Skeletal muscle tissue (tissue), 4 donors: ENCODE measurements around the gene GRHL1. TPM values are rescaled to one million over a fixed set of nuclear protein-coding genes. Genes with fewer than 3 reads are reported as not detected.
A peak's percentile ranks its signal among the peaks of the same experiment; 100 is the strongest.
"Not testable (repeated sequence)": the region's sequence is repeated elsewhere in the genome, so short reads cannot be mapped to it uniquely, and the experiment has no call there.

Experiments used
- H3K27ac ChIP-seq: one replicate; pipeline ENCODE4 v1.7.0; 2013; ENCODE audit warnings: mild to moderate bottlenecking, low read depth, low read length, inconsistent platforms
- H3K27me3 ChIP-seq, 3 donors: one replicate each; pipeline ENCODE4 v1.7.0; 2013; ENCODE audit warnings: low read length in 3 of 3; ENCODE audit not compliant: control insufficient read depth in 3 of 3, insufficient read depth in 3 of 3
- H3K36me3 ChIP-seq, 3 donors: one replicate each; pipeline ENCODE4 v1.7.0; 2013; ENCODE audit warnings: low read length in 3 of 3; ENCODE audit not compliant: control insufficient read depth in 3 of 3, insufficient read depth in 3 of 3
- H3K4me1 ChIP-seq, 3 donors: one replicate each; pipeline ENCODE4 v1.7.0; 2013; ENCODE audit warnings: low read length in 3 of 3, mild to moderate bottlenecking in 3 of 3; ENCODE audit not compliant: control insufficient read depth in 3 of 3, insufficient read depth in 3 of 3
- H3K4me3 ChIP-seq, 3 donors: one replicate each; pipeline ENCODE4 v1.7.0; 2013; ENCODE audit warnings: low read length in 3 of 3
- H3K9ac ChIP-seq, 3 donors: one replicate each; pipeline ENCODE4 v1.7.0; 2013; ENCODE audit warnings: low read length in 3 of 3, mild to moderate bottlenecking in 3 of 3, moderate library complexity in 2 of 3, low read depth in 1 of 3
- H3K9me3 ChIP-seq, 3 donors: one replicate each; pipeline ENCODE4 v1.7.0; 2013; ENCODE audit warnings: low read length in 3 of 3; ENCODE audit not compliant: control insufficient read depth in 3 of 3
- total RNA-seq: library from RNA; depleted of rRNA; stranded (reverse); fragments of >200 nt; gene quantifications from one replicate; pipeline ENCODE4 v1.2.3, GENCODE V29; 2014
- donor health status: Osteomylitis.

The GRHL1 gene
- total RNA-seq, 1 donor from 2014 or later, result under 0.01 TPM

DNA sequence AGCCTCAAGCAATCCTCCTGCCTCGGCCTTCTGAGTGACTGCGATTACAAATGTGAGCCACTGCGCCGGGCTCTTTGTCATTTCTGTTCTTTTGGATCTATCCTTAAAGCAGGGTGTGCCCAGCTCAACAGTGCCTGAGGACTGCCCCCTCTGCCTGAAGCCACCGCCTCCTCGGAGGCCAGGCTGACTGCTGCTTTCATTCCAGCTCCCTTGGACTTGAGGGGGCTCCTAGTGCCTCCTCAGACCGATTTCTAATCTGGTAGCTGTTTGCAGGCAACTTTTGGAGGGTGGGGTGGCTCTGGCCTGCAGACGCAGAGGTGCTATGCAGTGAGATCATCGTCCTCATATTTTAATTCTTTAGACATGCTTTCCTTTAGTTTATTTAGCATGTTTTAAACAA is 55.9 kb downstream of the GRHL1 start:
- H3K36me3 ChIP-seq, result no peaks in the 10 kb centered on the region
- H3K27me3 ChIP-seq, result peaks cover 0 to 3% (median 0%) of the 10 kb centered on the region in 3 donors
- H3K9me3 ChIP-seq, result no peaks in the 10 kb centered on the region
- H3K27ac ChIP-seq, result peak overlapping the region; percentile 20
- H3K4me3 ChIP-seq, result no peak overlapping the region
- peaks cover 39 to 42% (median 39%) of the 10 kb centered on the region in 3 donors for H3K4me1 ChIP-seq
- H3K9ac ChIP-seq, result no peak overlapping the region

DNA sequence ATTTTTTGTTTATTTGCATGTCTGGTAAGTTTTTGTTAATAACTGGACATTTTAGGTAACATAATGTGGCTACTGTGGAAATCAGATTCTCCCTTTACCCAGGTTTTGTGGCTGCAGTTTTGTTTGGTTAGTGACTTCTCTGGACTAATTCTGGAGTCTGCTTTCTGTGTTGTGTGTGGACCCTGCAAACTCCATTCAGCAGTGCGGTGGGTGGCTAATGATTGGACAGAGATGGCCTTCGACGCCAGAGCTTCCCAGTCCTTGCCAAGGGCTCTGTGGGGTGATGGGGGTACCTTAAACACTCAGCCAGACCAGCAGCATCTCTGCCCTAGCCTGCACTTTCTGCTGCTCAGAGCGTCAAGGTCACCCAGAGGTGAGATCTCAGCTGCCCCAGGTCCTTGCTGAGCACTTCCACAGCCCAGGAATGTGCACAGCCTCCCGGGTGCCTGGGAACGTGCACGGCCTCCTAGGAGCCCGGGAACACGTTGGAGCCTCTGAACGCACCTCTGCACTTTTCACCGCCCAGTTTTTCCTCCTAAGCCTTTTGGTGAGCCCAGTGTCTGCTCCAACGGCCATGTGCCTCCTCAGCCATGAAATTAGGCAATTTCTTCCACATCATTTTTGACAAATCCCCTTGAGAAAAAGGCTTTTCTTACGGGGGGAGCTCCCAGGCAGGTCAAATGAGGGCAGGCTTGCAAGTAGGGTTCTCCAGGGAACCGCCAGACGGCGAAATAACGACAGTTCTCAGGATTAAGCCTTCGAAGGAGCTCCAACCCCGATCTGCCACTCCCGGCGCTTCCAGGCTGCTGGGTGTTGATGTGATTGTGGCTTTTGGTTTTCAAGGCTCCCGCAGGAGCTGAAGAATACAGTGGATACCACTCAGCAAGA is 56.7 kb downstream of the GRHL1 start:
- Histone ChIP-seq H3K4me1 (peaks cover 37 to 39% (median 39%) of the 10 kb centered on the region in 3 donors), H3K27ac (peak overlapping the region; percentile 20)

DNA sequence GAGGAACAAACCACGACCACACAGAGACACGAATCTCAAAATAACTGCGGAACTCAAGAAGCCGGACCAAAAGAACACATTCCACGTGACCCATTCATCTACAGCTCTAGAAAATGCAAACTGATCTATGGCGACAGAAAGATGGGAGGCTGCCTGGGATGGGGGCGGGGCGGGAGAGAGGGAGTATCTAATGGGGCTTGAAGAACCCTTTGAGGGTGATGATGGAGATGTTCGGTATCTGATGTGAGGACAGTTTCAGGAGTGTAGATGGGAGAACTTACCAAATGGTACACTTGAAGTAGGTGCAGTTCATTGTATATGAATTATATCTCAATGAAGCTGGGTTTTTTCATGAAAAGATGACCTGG is 57.3 kb downstream of the GRHL1 start:
- peak overlapping the region in 1 of 3 donors; percentile 45 for H3K9ac ChIP-seq
- peak overlapping the region in 1 of 3 donors; percentile 0 for H3K4me3 ChIP-seq
- peaks cover 37 to 39% (median 39%) of the 10 kb centered on the region in 3 donors for H3K4me1 ChIP-seq
- H3K36me3 ChIP-seq, result no peaks in the 10 kb centered on the region
- no peaks in the 10 kb centered on the region for H3K9me3 ChIP-seq
- peak overlapping the region; percentile 20 for H3K27ac ChIP-seq
- H3K27me3 ChIP-seq, result peaks cover 0 to 3% (median 0%) of the 10 kb centered on the region in 3 donors

More for the DNA sequence above, 56.7 kb downstream of the GRHL1 start:
- Histone ChIP-seq H3K36me3 (no peaks in the 10 kb centered on the region), H3K27me3 (peaks cover 0 to 3% (median 0%) of the 10 kb centered on the region in 3 donors), H3K9me3 (no peaks in the 10 kb centered on the region), H3K4me3 (peak overlapping the region in 1 of 3 donors; percentile 0), H3K9ac (peak overlapping the region in 1 of 3 donors; percentile 45)

DNA sequence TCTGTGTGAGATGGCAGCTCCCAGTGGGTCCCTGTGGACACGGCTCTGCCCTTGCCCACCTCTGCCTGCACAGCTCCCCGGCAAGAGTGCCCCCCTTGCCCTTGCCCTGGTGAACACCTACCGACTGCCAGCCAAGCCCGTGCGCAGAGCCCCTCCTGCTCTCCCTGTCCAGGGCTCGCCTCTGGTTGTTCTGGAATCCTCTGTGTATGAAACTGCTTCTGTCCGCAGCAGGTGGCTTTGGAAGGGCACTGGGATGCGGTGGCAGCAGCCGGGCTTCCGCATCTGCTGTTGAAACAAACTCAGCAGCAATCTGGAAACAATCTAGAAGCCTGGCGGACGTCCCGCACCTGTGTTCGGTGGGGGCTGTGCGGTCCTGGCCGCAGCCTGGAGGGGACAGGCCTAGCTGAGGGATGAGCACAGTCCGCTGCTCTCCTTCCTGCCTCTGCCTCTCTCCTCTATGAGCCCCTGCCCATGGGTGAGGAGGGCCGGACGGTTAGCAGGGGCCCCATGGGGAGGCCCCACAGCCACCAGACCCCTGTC is 57.8 kb downstream of the GRHL1 start:
- H3K4me3 ChIP-seq, result peak overlapping the region in 2 of 3 donors; percentile 7 to 41
- no peaks in the 10 kb centered on the region for H3K9me3 ChIP-seq
- H3K27me3 ChIP-seq, result peaks cover 0 to 3% (median 0%) of the 10 kb centered on the region in 3 donors
- H3K27ac ChIP-seq, result peak overlapping the region; percentile 20
- peaks cover 34 to 39% (median 38%) of the 10 kb centered on the region in 3 donors for H3K4me1 ChIP-seq
- H3K36me3 ChIP-seq, result no peaks in the 10 kb centered on the region
- H3K9ac ChIP-seq, result peak overlapping the region; percentile 32 to 60 (median 33)

DNA sequence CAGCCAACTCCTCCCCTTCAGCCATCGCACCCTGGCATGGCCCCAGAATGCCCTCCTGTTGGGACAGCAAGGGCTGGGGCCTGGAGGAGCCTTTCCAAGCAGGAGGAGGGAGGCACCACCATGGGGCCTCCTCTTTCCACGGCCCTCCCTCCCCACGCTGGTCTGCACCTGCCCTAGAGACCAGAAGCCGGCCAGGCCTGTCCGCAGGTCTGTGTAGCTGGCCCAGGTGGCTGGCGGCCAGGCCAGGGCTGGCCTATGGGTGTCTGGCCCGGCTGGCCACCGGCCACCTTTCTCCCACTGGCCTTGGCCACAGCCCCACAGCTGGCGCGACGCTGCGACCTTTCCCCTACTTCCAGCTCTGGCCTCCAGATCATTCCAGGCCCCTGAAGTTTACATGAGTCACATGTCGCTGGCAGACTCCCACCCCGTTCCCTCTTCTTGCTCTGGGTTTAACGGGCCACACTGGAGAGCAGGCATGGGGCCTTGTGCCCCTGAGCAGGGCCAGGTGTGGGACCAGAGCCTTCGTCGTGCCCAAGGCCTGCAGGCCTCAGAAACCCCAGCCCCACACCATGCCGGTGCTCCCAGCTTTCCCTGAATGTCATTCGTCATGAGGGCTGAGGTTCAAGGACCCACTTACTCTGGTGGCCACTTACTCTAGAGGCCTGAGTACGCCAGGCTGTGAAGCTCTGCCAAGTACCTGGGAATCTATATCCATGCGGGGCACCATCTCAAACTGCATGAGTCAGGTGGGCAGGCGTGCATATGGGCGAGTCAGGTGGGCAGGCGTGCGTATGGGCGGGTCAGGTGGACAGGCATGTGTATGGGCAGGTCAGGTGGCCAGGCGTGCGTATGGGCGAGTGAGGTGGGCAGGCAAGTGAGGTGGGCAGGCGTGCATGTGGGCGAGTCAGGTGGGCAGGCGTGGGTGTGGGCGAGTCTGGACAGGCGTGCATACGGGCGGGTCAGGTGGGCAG is 58.6 kb downstream of the GRHL1 start:
- Histone ChIP-seq H3K27me3 (peaks cover 0 to 3% (median 0%) of the 10 kb centered on the region in 3 donors), H3K9ac (peak overlapping the region; percentile 32 to 60 (median 33)), H3K4me1 (peaks cover 33 to 39% (median 35%) of the 10 kb centered on the region in 3 donors), H3K4me3 (peak overlapping the region in 1 of 3 donors; percentile 41), H3K36me3 (no peaks in the 10 kb centered on the region), H3K27ac (peak overlapping the region; percentile 20), H3K9me3 (no peaks in the 10 kb centered on the region)

DNA sequence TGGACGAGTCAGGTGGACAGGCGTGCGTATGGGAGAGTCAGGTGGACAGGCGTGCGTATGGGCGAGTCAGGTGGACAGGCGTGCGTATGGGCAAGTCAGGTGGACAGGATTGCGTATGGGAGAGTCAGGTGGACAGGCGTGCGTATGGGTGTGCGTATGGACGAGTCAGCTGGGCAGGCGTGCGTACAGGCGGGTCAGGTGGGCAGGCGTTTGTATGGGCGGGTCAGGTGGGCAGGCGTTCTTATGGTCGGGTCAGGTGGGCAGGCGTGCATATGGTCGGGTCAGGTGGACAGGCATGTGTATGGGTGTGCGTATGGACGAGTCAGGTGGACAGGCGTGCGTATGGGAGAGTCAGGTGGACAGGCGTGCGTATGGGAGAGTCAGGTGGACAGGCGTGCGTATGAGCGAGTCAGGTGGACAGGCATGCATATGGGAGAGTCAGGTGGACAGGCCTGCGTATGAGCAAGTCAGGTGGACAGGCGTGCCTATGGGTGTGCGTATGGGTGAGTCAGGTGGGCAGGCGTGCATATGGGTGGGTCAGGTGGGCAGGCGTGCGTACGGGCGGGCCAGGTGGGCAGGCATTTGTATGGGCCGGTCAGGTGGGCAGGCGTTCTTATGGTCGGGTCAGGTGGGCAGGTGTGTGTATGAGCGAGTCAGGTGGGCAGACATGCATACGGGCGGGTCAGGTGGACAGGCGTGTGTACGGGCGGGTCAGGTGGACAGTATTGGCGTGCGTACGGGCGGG is 59.5 kb downstream of the GRHL1 start:
- not testable (repeated sequence) for H3K9ac ChIP-seq, H3K36me3 ChIP-seq, H3K4me3 ChIP-seq, H3K27ac ChIP-seq, H3K9me3 ChIP-seq, H3K27me3 ChIP-seq
- H3K4me1 ChIP-seq, result peaks cover 33 to 39% (median 35%) of the 10 kb centered on the region in 3 donors

DNA sequence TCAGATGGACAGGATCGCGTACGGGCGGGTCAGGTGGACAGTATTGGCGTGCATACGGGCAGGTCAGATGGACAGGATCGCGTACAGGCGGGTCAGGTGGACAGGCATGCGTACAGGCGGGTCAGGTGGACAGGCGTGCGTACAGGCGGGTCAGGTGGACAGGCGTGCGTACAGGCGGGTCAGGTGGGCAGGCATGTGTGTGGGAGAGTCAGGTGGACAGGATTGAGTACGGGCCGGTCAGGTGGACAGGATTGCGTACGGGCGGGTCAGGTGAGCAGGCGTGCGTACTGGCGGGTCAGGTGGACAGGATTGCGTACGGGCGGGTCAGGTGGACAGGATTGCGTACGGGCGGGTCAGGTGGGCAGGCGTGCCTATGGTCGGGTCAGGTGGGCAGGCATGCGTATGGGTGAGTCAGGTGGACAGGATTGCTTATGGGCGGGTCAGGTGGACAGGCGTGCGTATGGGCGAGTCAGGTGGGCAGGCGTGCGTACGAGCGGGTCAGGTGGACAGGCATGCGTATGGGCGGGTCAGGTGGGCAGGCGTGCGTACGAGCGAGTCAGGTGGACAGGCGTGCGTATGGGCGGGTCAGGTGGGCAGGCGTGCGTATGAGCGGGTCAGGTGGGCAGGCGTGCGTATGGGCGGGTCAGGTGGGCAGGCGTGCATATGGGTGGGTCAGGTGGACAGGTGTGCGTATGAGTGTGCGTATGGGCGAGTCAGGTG is 60.3 kb downstream of the GRHL1 start:
- H3K36me3 ChIP-seq, H3K9ac ChIP-seq, H3K9me3 ChIP-seq, H3K27ac ChIP-seq, H3K27me3 ChIP-seq, H3K4me3 ChIP-seq: not testable (repeated sequence)
- H3K4me1 ChIP-seq, result peaks cover 31 to 37% (median 32%) of the 10 kb centered on the region in 3 donors

DNA sequence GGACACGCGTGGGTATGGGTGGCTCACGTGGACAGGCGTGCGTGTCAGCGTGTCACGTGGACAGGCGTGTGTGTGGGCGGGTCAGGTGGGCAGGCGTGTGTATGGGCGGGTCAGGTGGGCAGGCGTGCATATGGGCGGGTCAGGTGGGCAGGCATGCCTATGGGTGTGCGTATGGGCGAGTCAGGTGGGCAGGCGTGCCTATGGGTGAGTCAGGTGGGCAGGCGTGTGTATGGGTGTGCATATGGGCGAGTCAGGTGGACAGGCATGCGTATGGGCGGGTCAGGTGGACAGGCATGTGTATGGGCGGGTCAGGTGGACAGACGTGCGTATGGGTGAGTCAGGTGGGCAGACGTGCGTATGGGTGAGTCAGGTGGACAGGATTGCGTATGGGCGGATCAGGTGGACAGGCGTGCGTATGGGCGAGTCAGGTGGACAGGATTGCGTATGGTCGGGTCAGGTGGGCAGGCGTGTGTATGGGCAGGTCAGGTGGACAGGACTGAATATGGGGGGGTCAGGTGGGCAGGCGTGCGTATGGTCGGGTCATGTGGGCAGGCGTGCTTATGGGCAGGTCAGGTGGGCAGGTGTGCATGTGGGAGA is 61.0 kb downstream of the GRHL1 start:
- not testable (repeated sequence) for H3K9me3 ChIP-seq, H3K27ac ChIP-seq, H3K4me3 ChIP-seq, H3K36me3 ChIP-seq, H3K27me3 ChIP-seq, H3K9ac ChIP-seq
- peaks cover 28 to 33% (median 29%) of the 10 kb centered on the region in 3 donors for H3K4me1 ChIP-seq
